Mucosa of gallbladder (tissue), 1 donor: Measurements from ENCODE around the gene RALY. TPM values are rescaled to one million over a fixed set of nuclear protein-coding genes. Genes with fewer than 3 reads are reported as not detected.
A peak's percentile ranks its signal among the peaks of the same experiment; 100 is the strongest.

Source experiments
- DNase-seq: peaks from one replicate; pipeline ENCODE4 v3.0.0-alpha.2; 2020; ENCODE audit warnings: low spot score
- total RNA-seq: library from RNA; stranded (reverse); gene quantifications from one replicate; pipeline ENCODE4 v1.2.1, GENCODE V29; 2021
- donor health status: DM: no; HTN: no; CAD: no.

RALY gene
- total RNA-seq, 1 donor from 2014 or later = 116 TPM

DNA sequence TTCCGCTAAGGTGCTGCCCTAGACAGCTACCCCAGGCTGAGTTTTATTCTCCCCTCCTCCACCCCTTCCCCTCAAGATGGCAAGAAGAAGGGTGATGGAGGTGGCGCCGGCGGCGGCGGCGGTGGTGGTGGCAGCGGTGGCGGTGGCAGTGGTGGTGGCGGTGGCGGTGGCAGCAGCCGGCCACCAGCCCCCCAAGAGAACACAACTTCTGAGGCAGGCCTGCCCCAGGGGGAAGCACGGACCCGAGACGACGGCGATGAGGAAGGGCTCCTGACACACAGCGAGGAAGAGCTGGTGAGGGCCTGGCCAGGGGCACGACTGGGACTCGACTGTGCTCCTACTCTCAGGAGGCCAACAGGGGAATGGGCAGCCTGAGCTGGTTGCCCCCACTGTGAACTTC lies 83.2 kb downstream of the RALY start:
- DNase-seq = no peak

DNA sequence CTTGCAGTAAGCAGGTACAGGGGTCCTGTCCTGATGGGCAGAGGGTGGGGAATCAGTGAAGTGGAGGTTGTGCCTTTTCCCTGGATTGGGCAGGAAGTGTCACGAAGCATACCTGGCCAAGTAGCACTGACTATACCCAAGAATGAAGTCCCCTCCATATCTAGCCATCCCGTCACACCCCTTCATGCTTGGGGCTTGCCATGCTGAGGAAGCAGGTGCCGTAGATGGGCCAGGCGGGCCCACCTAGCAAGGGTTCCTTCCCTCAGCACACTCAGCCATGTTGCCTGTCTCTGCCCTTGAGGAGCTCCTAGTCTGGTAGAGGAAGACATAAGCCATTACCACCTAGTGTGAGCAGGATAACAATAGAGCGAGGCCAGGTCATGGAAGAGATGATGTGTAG lies 84.8 kb downstream of the RALY start:
- no peak for DNase-seq

GRCh38 chr20:34079818-34080217 lies 86.1 kb downstream of the RALY start:
- DNase-seq = no peak

- DNase-seq = no peak
Measured at GRCh38 chr20:34082232-34082887, 88.6 kb downstream of the RALY start.

DNA sequence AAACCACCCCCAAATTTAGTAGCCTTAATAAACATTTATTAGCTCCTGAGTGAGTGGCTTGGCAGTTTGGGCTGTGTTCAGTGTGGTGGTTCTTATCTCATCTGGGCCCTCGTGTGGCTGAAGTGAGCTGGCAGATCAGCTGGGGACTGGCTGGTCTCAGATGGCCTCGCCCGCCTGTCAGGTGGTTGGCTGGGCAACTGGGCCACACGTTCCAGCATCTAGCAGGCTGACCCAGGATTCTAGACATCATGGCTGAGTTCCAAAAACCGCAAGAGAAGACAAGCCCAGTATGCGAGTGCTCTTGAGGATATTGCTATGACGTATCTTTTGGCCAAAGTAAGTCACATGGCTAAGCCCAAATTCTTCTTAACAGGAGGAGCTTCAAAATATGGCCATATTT lies 89.4 kb downstream of the RALY start:
- peak; percentile 73 for DNase-seq

- no peak for DNase-seq
Measured at GRCh38 chr20:34083781-34084180, 90.1 kb downstream of the RALY start.

GRCh38 chr20:34084227-34084923 lies 90.7 kb downstream of the RALY start:
- DNase-seq = no peak

DNA sequence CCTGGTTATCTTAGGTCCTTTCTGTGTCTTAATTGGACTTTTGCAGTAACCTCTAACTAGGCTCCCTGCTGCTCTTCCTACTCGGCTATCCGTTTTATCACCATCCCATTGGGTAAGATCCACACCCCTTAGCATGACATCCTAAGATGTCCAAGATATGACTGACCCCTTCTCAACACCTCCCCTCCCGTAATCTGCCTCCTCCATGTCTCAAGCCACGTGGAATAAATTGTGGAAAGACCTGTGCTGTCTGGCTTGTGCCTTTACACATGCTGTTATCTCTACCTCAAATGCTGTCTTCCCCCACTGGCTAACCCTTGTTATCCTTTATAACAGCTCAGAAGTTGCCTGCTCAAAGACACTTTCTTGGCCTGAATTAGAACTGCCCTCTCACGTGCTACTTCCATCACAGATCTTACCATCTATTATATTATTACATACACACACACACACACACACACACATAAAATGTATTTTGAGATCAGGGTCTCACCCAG lies 91.9 kb downstream of the RALY start:
- no peak for DNase-seq

DNA sequence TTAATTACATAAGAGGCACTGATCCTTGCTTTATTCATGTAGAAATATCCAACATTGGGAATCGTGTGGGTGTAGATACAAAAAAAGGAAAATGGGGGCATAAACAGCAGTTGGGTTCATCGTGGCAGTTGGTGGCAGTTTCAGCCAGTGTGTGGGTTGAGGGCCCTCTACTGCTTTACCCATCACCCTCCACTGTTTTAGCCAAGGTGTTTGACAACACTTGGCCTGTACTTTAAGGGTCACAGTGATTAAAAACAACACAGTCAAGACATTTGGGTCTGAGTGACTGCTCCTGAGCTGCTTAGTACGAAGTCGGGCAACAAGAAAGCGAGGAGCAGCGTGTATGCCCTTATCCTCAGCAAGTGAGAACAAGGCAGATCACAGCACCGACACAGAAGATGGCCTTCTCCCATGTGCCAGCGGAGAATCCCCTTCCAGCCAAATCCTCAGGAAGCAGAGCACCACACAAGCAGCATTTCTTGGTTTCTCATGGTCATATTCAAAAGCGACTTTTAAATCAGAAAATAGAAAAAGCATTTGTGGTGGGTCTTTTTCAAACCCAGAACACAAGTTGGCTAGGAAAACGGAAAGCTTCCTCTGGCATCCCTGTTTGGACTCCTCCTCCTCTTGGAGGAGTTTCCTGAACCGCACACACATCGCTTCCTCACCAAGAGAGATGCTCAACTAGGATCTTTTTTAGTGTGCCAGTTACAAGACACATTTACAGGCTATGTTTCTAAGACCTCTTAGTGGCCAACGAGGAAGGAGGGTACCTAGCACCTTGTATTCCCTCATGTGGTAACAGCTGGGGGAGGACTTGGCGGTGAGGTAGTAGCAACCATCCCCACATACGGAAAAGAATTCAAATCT lies 94.8 kb downstream of the RALY start:
- no peak for DNase-seq

GRCh38 chr20:34089175-34089479 lies 95.4 kb downstream of the RALY start:
- DNase-seq = no peak

DNA sequence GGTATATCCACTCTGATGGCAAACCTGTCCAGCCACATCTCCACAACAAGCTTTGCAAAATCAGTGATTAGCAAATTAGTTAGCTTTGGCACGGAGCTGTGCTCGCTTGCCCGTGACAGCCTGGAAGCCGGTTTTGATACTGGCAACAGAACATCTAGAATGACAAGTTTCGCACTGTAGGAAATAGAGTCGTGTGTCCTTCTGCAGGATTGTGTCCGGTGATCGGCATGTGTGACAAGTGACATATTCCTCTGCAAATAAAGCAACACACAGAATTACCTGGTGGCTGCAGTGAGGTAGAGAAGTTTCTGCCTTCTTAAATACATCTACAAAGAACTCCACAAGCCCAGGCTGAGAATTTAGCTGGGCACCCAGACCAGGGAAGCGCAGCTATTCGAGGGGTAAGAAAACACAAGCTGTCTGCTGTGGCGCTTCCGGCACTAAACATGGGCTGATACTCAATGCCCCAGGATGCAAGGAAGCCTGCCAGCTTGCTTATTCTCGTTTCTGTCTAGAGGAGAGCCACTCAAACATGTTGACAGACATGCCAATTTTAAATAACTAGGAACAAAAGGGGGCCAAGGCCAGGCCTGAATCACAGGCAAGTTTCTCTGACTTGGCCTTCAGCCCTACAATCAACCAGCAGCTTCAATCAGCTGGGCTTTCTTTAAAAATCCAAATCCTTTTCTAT lies 96.1 kb downstream of the RALY start:
- no peak for DNase-seq

- no peak for DNase-seq
Measured at GRCh38 chr20:34090645-34091044, 96.9 kb downstream of the RALY start.

DNA sequence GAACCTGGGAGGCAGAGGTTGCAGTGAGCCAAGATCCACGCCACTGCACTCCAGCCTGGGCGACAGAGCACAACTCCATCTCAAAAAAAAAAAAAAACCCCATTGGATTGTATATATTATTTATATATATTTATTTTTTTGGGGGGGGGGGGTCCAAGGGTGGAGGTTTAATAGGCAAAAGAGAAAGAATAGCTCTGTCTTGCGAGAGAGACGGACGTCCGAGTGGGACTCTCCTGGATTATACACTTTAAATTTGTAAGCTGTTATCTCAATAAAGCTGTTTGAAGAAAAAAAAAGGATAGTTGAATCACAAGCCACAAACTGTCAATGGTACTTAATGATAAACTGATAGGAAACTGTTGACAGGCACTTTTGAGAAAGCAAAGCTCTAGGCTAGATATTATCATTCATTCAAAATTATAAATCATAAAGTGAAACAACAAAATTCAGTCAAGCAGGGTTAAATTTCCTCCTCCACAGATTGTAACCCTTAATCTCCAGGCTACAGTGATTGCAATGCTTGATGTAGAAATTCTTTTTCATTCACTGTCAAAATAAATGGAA lies 98.0 kb downstream of the RALY start:
- no peak for DNase-seq

GRCh38 chr20:34093895-34094294 lies 100.2 kb downstream of the RALY start:
- DNase-seq = no peak

DNA sequence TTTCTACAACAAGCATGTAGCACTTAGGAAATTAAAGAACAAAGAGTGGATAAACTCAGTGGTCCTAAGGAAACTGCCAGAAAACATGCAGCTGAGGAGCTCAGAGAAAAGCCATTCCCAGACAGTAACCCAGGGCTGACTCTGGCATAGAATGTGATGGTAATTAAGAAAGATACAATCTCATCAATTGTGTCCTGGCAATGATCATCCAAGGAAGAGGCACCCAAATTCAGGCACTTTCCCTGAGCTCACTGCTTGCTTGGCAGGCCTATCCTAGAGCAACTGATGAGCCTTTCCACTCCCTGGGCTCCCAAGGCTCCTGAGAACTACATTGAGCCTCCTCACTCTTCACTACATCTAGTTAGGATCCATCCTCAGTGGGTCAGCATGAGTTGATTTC lies 102.1 kb downstream of the RALY start:
- DNase-seq = no peak

GRCh38 chr20:34096699-34097444 lies 103.2 kb downstream of the RALY start:
- DNase-seq = no peak

DNA sequence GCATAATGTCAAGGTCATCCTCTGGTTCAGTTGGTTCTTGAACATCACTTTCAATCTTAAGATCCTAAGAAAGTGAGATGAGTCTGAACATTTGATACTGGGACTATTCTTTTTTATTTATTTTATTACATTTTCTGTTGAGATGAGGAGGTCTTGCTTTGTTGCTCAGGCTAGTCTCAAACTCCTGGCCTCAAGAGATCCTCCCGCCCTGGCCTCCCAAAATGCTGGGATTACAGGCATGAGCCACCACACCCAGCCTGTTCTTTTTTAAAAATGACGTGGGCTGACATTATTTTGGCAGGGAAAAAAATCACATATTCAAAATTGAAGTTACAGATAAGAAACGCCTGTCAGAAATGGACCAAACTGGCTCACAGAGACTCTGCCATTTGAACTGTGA lies 104.9 kb downstream of the RALY start:
- no peak for DNase-seq

GRCh38 chr20:34099675-34100074 lies 106.0 kb downstream of the RALY start:
- no peak for DNase-seq

DNA sequence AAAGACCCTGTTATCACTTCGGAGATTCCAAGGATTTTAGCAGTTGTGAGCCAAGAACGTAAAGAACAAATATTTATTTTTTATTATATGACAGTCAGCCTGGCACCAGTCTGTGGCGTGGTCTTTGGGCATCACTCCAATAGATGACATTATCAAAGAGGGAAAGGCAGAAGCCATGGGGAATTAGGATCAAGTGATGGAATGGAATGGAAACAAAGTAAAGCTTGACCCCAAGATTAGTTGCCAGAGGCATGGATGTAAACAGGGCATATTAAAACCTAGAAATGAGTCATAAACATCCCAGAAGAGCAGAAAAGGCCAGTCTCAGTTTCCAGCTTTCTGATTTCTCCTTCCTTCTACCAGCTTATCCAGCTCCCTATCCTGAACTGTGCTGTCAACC lies 106.9 kb downstream of the RALY start:
- DNase-seq = no peak

- no peak for DNase-seq
Measured at GRCh38 chr20:34102342-34102741, 108.6 kb downstream of the RALY start.

DNA sequence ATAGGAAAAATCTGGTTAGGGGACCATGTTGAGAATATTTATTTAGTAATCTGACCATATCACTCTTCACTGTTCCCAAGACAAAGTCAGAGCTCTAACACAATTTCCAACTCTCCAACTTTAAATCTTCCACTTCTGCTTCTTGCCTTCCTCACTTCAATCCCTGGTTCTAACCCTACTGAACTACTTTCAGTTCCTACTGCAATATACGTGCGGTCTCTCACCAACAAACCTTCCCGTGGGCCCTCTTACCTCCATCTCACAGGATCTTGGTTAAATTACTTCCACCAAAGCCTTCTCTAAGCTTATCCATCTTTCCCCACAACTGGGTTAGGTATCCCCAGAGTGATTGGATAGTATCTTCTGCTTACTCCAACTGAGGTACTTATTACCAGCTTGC lies 110.3 kb downstream of the RALY start:
- DNase-seq = no peak
